Right ventricle myocardium superior (tissue), 1 donor: ENCODE measurements around the gene CTNNAL1. TPM values are rescaled to one million over a fixed set of nuclear protein-coding genes. Genes with fewer than 3 reads are reported as not detected.
A peak's percentile ranks its signal among the peaks of the same experiment; 100 is the strongest.
"Not testable (repeated sequence)": the region's sequence is repeated elsewhere in the genome, so short reads cannot be mapped to it uniquely, and the experiment has no call there.

Source experiments
- ATAC-seq: fragments of 200-7000 bp; cut with Tn5 transposase; one replicate; pipeline ENCODE4 v1.9.1; 2020; ENCODE audit warnings: mild to moderate bottlenecking; ENCODE audit not compliant: poor library complexity
- DNase-seq: peaks from one replicate; pipeline ENCODE4 v3.0.0-alpha.2; 2020
- intact Hi-C: fragments of 100-400 bp; cut with DNase I; formaldehyde crosslinking; loops from one replicate; pipeline ENCODE4 v1.11.2; 2022
- total RNA-seq: library from RNA; stranded (reverse); fragmentation: NEBNext Ultra II Directional; extraction: Animal tissue kit (Norgen Biotek cat#: 25700); gene quantifications from one replicate; pipeline ENCODE4 v1.2.1, GENCODE V29; 2021
- donor health status: DM: no; HTN: yes; CAD: no; lungs with severe emphysema.

CTNNAL1 gene
- total RNA-seq, 1 donor from 2014 or later, result 77.5 TPM

- intact Hi-C loops, result no loop called here
- ATAC-seq (no peak), DNase-seq (no peak)
These were observed 56.7 kb downstream of the CTNNAL1 start for GRCh38 chr9:108956631-108957026.

- intact Hi-C loops, result no loop called here
- no peak for ATAC-seq
- DNase-seq, result no peak
These were observed 57.2 kb downstream of the CTNNAL1 start for GRCh38 chr9:108956022-108956630.

- intact Hi-C loops, result no loop called here
- DNase-seq, result no peak
- ATAC-seq, result peak; percentile 73
These were observed 59.2 kb downstream of the CTNNAL1 start for GRCh38 chr9:108953983-108954574.

- DNase-seq (no peak), ATAC-seq (no peak)
- intact Hi-C loops, result no loop called here
These were observed 61.7 kb downstream of the CTNNAL1 start for GRCh38 chr9:108951578-108951977.

- ATAC-seq (no peak), DNase-seq (no peak)
- intact Hi-C loops, result no loop called here
These were observed 63.1 kb downstream of the CTNNAL1 start for GRCh38 chr9:108950168-108950567.

GRCh38 chr9:108939975-108940374 lies 73.3 kb downstream of the CTNNAL1 start:
- intact Hi-C loops, result loop anchor here (10.0 kb wide), 1 partner anchor 75 kb away; the partner anchor contains the start of gene CTNNAL1
- no peak for ATAC-seq
- DNase-seq, result no peak

GRCh38 chr9:108937561-108938305 lies 75.6 kb downstream of the CTNNAL1 start:
- ATAC-seq, result no peak
- DNase-seq, result no peak
- intact Hi-C loops, result loop anchor here (10.0 kb wide), 1 partner anchor 77 kb away; the partner anchor contains the start of gene CTNNAL1

- intact Hi-C loops, result loop anchor here (10.0 kb wide), 1 partner anchor 80 kb away; the partner anchor contains the start of gene CTNNAL1
- peak; percentile 96 for ATAC-seq
- peak; percentile 87 for DNase-seq
These were observed 78.9 kb downstream of the CTNNAL1 start, which contains the start of gene ABITRAM for GRCh38 chr9:108934323-108934893. Gene ABITRAM, plus strand, starts transcription at chr9:108934400. Its CDS starts 87 bp downstream, at chr9:108934487.

- peak; percentile 95 for DNase-seq
- ATAC-seq, result peak; percentile 95
- intact Hi-C loops, result loop anchor here (10.0 kb wide), 1 partner anchor 81 kb away; the partner anchor contains the start of gene CTNNAL1
These were observed 79.5 kb downstream of the CTNNAL1 start, which contains the start of gene ELP1 for GRCh38 chr9:108933718-108934322. Gene ELP1, minus strand, starts transcription at chr9:108934124. Its CDS starts 2,978 bp downstream, at chr9:108931146.

GRCh38 chr9:108933231-108933717 lies 80.0 kb downstream of the CTNNAL1 start:
- intact Hi-C loops, result loop anchor here (10.0 kb wide), 1 partner anchor 82 kb away; the partner anchor contains the start of gene CTNNAL1
- DNase-seq, result no peak
- ATAC-seq, result no peak

GRCh38 chr9:108928386-108928785 lies 84.9 kb downstream of the CTNNAL1 start:
- ATAC-seq (no peak), DNase-seq (no peak)
- intact Hi-C loops, result no loop called here

GRCh38 chr9:108924466-108924865 lies 88.8 kb downstream of the CTNNAL1 start:
- ATAC-seq (no peak), DNase-seq (no peak)
- intact Hi-C loops, result no loop called here

- intact Hi-C loops, result no loop called here
- DNase-seq, result no peak
- no peak for ATAC-seq
These were observed 92.1 kb downstream of the CTNNAL1 start for GRCh38 chr9:108921200-108921599.

GRCh38 chr9:108920401-108920800 lies 92.9 kb downstream of the CTNNAL1 start:
- DNase-seq, intact Hi-C loops, ATAC-seq: not testable (repeated sequence)

- DNase-seq (no peak), ATAC-seq (no peak)
- intact Hi-C loops, result no loop called here
These were observed 93.8 kb downstream of the CTNNAL1 start for GRCh38 chr9:108919517-108919916.

- DNase-seq, result no peak
- intact Hi-C loops, result no loop called here
- ATAC-seq, result no peak
These were observed 99.9 kb downstream of the CTNNAL1 start for GRCh38 chr9:108913391-108913790.

GRCh38 chr9:108911820-108912219 lies 101.5 kb downstream of the CTNNAL1 start:
- intact Hi-C loops, result no loop called here
- no peak for DNase-seq
- ATAC-seq, result no peak

GRCh38 chr9:108910914-108911313 lies 102.4 kb downstream of the CTNNAL1 start:
- intact Hi-C loops, result no loop called here
- ATAC-seq (no peak), DNase-seq (no peak)
